ENCODE results near the gene LAMB4.

DNA sequence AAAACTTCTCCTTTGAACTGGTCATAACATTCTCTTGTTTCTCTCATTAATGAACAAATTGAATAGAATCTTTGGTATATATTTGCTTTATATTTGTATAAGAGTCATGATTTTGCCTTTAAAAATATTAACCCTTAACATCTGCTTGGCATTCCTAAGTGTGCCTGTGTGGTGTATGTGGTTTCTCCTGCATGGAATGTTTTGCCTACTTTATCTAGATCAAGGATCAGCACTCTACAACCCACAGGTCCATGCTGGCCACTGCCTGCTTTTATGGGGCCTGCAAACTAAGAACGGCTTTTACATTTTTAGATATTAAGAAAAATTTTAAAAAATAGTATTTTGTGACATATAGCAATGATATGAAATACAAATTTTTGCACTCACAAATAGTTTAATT is 4.3 kb upstream of the LAMB4 start:
- TF ChIP-seq, protein P1, sequence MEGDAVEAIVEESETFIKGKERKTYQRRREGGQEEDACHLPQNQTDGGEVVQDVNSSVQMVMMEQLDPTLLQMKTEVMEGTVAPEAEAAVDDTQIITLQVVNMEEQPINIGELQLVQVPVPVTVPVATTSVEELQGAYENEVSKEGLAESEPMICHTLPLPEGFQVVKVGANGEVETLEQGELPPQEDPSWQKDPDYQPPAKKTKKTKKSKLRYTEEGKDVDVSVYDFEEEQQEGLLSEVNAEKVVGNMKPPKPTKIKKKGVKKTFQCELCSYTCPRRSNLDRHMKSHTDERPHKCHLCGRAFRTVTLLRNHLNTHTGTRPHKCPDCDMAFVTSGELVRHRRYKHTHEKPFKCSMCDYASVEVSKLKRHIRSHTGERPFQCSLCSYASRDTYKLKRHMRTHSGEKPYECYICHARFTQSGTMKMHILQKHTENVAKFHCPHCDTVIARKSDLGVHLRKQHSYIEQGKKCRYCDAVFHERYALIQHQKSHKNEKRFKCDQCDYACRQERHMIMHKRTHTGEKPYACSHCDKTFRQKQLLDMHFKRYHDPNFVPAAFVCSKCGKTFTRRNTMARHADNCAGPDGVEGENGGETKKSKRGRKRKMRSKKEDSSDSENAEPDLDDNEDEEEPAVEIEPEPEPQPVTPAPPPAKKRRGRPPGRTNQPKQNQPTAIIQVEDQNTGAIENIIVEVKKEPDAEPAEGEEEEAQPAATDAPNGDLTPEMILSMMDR (IDR thresholded peaks at IDR 0.05) = no peak
- no peak for TF ChIP-seq POLR2A (IDR thresholded peaks at IDR 0.05)
